ENCODE results near the gene ACR.

The ACR gene

DNA sequence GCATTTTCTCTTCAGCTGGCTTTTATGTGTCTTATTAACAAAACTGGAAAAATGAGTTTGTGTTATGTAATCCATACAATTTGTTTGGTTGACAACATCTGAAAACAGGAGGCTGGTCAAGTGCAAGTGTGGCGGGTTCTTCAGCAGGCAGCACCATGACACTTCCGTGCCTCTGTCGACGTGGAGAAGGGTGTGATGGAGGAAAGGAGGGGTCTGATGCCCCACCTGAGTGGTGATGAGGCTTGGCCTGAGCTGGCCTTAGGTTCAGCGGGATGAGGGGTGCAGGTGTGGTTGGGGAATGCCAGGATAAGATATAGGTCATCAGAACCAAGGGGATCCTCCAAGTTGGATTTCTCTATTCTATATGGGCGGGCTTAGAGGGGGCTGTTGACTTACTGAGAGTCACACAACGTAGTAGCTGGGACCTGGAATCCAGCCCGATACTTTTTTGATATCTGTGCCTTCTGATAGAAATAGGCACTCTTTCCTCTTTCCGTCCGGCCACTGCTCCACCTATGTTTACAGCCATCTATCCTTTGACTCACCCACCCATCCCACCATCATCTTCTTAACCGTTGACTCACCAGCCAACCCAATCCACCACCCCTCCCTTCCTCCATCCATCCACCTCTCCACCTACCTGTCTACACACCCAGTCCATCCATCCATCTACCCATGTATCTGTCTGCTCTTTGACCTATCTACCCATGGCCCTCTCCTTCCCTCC, 36.4 kb upstream of the ACR start:
- TF ChIP-seq CTCF (IDR thresholded peaks at IDR 0.05): no peak
- Mint-ChIP-seq H3K4me1 (peaks cover 73% of the 10 kb centered on the region), H3K4me3 (no peak overlapping the region), H3K27ac (peak overlapping the region; percentile 20), H3K27me3 (ENCODE audit: low read depth, poor library complexity) (peaks cover 14% of the 10 kb centered on the region), H3K9me3 (no peaks in the 10 kb centered on the region), H3K36me3 (ENCODE audit: low read depth) (peaks cover 8% of the 10 kb centered on the region)
- DNase-seq: no peak

GRCh38 chr22:50702261-50702671, 35.7 kb upstream of the ACR start:
- Mint-ChIP-seq H3K27me3 (ENCODE audit: low read depth, poor library complexity) (peaks cover 11% of the 10 kb centered on the region), H3K4me1 (peaks cover 73% of the 10 kb centered on the region), H3K36me3 (ENCODE audit: low read depth) (peaks cover 8% of the 10 kb centered on the region), H3K9me3 (no peaks in the 10 kb centered on the region), H3K4me3 (no peak overlapping the region), H3K27ac (no peak overlapping the region)
- DNase-seq: no peak
- TF ChIP-seq CTCF (IDR thresholded peaks at IDR 0.05): no peak

GRCh38 chr22:50702821-50703725, 34.9 kb upstream of the ACR start:
- no peak for TF ChIP-seq CTCF (IDR thresholded peaks at IDR 0.05)
- no peak overlapping the region for H3K4me3 Mint-ChIP-seq
- H3K9me3 Mint-ChIP-seq: no peaks in the 10 kb centered on the region
- peak overlapping the region; percentile 42 for H3K27ac Mint-ChIP-seq
- peaks cover 73% of the 10 kb centered on the region for H3K4me1 Mint-ChIP-seq
- peaks cover 14% of the 10 kb centered on the region for H3K36me3 Mint-ChIP-seq (ENCODE audit: low read depth)
- DNase-seq: no peak
- peaks cover 9% of the 10 kb centered on the region for H3K27me3 Mint-ChIP-seq (ENCODE audit: low read depth, poor library complexity)

GRCh38 chr22:50703726-50704509, 34.1 kb upstream of the ACR start:
- peaks cover 19% of the 10 kb centered on the region for H3K36me3 Mint-ChIP-seq (ENCODE audit: low read depth)
- peaks cover 68% of the 10 kb centered on the region for H3K4me1 Mint-ChIP-seq
- H3K9me3 Mint-ChIP-seq: no peaks in the 10 kb centered on the region
- TF ChIP-seq CTCF (IDR thresholded peaks at IDR 0.05): no peak
- H3K27ac Mint-ChIP-seq: peak overlapping the region; percentile 42
- peaks cover 5% of the 10 kb centered on the region for H3K27me3 Mint-ChIP-seq (ENCODE audit: low read depth, poor library complexity)
- H3K4me3 Mint-ChIP-seq: peak overlapping the region; percentile 42
- no peak for DNase-seq

DNA sequence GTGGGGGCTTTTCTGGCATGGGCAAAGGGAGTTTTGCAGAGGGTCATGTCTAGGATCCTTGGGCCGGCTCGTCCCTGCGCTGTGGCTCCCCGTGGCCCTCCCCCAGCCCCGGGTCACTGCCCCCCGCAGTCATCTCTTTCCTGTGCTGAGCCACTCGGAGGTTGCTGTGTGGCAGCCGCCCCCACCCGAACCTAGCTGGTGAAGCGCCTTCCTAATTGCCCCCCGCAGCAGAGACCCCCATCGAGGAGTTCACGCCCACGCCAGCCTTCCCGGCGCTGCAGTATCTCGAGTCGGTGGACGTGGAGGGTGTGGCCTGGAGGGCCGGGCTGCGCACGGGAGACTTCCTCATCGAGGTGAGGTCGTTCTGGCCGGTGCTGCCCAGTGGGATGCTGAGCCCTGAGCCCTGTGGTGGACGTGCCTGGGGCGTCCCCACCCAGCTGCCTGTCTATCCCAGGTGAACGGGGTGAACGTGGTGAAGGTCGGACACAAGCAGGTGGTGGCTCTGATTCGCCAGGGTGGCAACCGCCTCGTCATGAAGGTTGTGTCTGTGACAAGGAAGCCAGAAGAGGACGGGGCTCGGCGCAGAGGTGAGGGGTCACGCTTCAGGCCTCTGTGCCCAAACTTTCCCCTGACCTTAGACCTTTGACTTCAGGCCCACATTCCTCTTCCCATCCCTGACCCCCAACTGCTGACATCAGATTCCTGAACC, 33.3 kb upstream of the ACR start:
- TF ChIP-seq CTCF (IDR thresholded peaks at IDR 0.05): no peak
- DNase-seq: no peak
- H3K36me3 Mint-ChIP-seq (ENCODE audit: low read depth): peaks cover 18% of the 10 kb centered on the region
- H3K27me3 Mint-ChIP-seq (ENCODE audit: low read depth, poor library complexity): no peaks in the 10 kb centered on the region
- no peak overlapping the region for H3K27ac Mint-ChIP-seq
- H3K9me3 Mint-ChIP-seq: no peaks in the 10 kb centered on the region
- peak overlapping the region; percentile 65 for H3K4me3 Mint-ChIP-seq
- peaks cover 61% of the 10 kb centered on the region for H3K4me1 Mint-ChIP-seq
